Activated B cell treated with CpG ODN at 0.5 μM for 24 hours (primary cell): ENCODE data around the gene AGTRAP. TPM values are rescaled to one million over a fixed set of nuclear protein-coding genes. Genes with fewer than 3 reads are reported as not detected.

Experiments
- ATAC-seq: fragments of 200-7000 bp; cut with Tn5 transposase; one replicate; pipeline ENCODE4 v1.10.0; 2021; ENCODE audit warnings: low read depth, mild to moderate bottlenecking, moderate library complexity
- CTCF ChIA-PET: fragments of 350-600 bp; sonication (Branson Sonifier 250); formaldehyde crosslinking; loops from one replicate; lab custom pipeline; 2021; ENCODE audit warnings: antibody characterized with exemption; lab: Charles Lee
- POLR2A ChIA-PET: fragments of 350-600 bp; sonication (Branson Sonifier 250); formaldehyde crosslinking; loops from one replicate; lab custom pipeline; 2021; ENCODE audit warnings: antibody characterized with exemption; lab: Charles Lee
- DNase-seq: peaks from one replicate; pipeline ENCODE4 v3.0.0; 2022
- H3K27ac Mint-ChIP-seq: one replicate; pipeline ENCODE4 v1.8.0; 2020; ENCODE audit warnings: mixed read lengths
- H3K27me3 Mint-ChIP-seq: one replicate; pipeline ENCODE4 v1.8.0; 2021; ENCODE audit warnings: mixed read lengths
- H3K36me3 Mint-ChIP-seq: one replicate; pipeline ENCODE4 v1.8.0; 2021; ENCODE audit warnings: low read depth, mixed read lengths
- H3K4me1 Mint-ChIP-seq: one replicate; pipeline ENCODE4 v1.8.0; 2021; ENCODE audit warnings: mixed read lengths
- H3K4me3 Mint-ChIP-seq: one replicate; pipeline ENCODE4 v1.8.0; 2020; ENCODE audit warnings: mild to moderate bottlenecking, mixed read lengths
- H3K9me3 Mint-ChIP-seq: one replicate; pipeline ENCODE4 v1.8.0; 2020; ENCODE audit warnings: mixed read lengths
- intact Hi-C: fragments of 100-400 bp; cut with micrococcal nuclease; formaldehyde crosslinking; loops from one replicate; pipeline ENCODE4 v1.15.1; 2024
- total RNA-seq: library from RNA; stranded (reverse); gene quantifications from 2 replicates; pipeline ENCODE4 v1.2.3, GENCODE V29; 2022
- TF ChIP-seq, protein P1 (sequence below): fragments of 200-600 bp; IDR thresholded peaks from one replicate; pipeline ENCODE4 v1.8.0; 2022; ENCODE audit warnings: antibody characterized with exemption, mild to moderate bottlenecking

The AGTRAP gene
- total RNA-seq, 1 donor from 2014 or later = 13.9 TPM

DNA sequence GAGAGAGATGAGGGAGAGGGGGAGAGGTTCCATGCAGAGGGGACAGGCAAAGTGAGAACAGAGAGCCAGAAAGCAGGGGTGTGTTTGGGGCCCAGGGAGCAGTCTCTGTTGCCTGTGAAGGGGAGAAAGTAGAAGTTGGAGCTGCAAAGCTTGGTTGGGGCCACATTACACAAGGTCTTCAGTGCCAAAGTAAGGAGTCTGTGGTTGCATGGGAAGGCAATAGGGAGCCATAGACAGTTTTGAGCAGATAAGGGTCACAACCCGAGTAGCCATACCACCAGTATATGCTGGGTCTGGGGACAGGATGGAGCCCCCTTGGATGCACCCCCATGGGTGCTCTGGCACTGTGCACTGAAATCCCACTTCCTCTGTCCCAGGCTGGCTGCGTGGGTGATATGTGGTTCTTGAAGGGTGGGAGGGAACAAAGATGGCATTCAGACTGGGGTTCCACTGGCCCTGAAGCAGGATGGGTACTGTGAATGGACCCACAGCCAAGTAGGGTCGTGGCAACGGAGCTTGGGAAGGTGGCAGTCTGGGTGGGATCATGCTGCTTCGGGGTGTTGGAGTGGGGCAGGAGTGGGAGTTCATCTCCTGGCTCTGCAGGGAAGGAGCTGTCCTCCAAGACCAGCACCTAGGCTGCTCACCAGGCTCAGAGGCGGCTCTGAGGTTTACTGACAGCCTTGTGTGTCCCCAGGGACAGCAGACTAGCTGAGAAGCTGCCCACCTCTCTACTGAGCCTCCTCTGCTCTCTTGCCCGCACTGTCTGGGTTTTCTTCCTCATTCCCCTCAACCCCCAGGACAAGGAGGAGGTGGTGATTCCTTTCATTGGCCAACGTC, 32.4 kb upstream of the AGTRAP start:
- H3K27me3 Mint-ChIP-seq = peaks cover 3% of the 10 kb centered on the region
- DNase-seq (no peak), ATAC-seq (peak; percentile 31)
- ChIA-PET CTCF (no interaction called here), POLR2A (no interaction called here)
- no peak overlapping the region for H3K4me3 Mint-ChIP-seq
- no peaks in the 10 kb centered on the region for H3K36me3 Mint-ChIP-seq
- no peaks in the 10 kb centered on the region for H3K4me1 Mint-ChIP-seq
- H3K9me3 Mint-ChIP-seq = no peaks in the 10 kb centered on the region
- H3K27ac Mint-ChIP-seq = no peak overlapping the region
- TF ChIP-seq, protein P1, sequence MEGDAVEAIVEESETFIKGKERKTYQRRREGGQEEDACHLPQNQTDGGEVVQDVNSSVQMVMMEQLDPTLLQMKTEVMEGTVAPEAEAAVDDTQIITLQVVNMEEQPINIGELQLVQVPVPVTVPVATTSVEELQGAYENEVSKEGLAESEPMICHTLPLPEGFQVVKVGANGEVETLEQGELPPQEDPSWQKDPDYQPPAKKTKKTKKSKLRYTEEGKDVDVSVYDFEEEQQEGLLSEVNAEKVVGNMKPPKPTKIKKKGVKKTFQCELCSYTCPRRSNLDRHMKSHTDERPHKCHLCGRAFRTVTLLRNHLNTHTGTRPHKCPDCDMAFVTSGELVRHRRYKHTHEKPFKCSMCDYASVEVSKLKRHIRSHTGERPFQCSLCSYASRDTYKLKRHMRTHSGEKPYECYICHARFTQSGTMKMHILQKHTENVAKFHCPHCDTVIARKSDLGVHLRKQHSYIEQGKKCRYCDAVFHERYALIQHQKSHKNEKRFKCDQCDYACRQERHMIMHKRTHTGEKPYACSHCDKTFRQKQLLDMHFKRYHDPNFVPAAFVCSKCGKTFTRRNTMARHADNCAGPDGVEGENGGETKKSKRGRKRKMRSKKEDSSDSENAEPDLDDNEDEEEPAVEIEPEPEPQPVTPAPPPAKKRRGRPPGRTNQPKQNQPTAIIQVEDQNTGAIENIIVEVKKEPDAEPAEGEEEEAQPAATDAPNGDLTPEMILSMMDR = no peak
- intact Hi-C loops = no loop called here

DNA sequence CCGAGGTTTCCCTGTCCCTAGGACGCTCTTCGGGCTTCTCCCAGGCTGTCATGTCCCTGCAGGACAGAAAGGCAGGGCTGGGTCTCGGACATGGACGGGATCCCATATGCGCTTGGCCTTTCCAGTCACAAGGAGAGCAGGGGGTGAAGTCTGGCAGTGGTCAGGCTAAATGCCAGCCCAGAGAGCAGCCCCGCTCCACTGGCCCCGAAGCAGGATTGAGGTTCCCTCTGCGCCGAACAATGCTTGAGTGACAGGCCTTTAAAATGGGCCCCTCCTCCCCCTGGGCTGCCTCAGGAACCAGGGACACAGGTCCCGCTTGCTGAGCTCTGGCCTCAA, 31.8 kb upstream of the AGTRAP start:
- CTCF ChIA-PET = no interaction called here
- TF ChIP-seq, protein P1 = no peak
- H3K4me3 Mint-ChIP-seq = no peak overlapping the region

GRCh38 chr1:11704691-11705475, 31.1 kb upstream of the AGTRAP start:
- ChIA-PET POLR2A (no interaction called here), CTCF (no interaction called here)
- Mint-ChIP-seq H3K4me3 (no peak overlapping the region), H3K27ac (no peak overlapping the region), H3K9me3 (no peaks in the 10 kb centered on the region), H3K36me3 (no peaks in the 10 kb centered on the region), H3K4me1 (no peaks in the 10 kb centered on the region), H3K27me3 (peaks cover 3% of the 10 kb centered on the region)
- DNase-seq (no peak), ATAC-seq (no peak)
- TF ChIP-seq, protein P1 = no peak
- intact Hi-C loops = no loop called here

More for the DNA sequence above, 31.8 kb upstream of the AGTRAP start:
- ATAC-seq = no peak
- H3K9me3 Mint-ChIP-seq = no peaks in the 10 kb centered on the region
- intact Hi-C loops = no loop called here
- no peak for DNase-seq
- peaks cover 3% of the 10 kb centered on the region for H3K27me3 Mint-ChIP-seq
- POLR2A ChIA-PET = no interaction called here
- H3K27ac Mint-ChIP-seq = no peak overlapping the region
- H3K4me1 Mint-ChIP-seq = no peaks in the 10 kb centered on the region
- no peaks in the 10 kb centered on the region for H3K36me3 Mint-ChIP-seq

DNA sequence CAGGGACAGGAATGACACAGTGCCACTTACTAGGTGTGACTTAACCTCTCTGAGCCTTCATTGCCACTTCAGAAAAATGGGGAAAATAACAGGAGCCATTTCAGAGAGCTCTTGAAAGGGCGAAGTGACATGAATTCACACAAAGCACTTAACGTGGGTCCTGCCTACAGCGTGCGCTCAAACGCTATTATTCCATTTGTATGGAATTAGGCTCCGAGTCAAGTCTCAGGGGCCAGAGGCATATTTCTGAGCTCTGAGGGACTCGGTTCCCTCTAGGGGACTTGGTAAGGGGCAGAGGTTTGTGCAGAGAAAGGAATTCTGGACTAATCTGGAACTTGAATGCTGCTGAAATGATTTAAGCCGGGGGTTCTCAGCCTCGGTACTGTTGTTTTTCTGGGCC, 30.3 kb upstream of the AGTRAP start:
- intact Hi-C loops = no loop called here
- POLR2A ChIA-PET = no interaction called here
- DNase-seq = no peak
- CTCF ChIA-PET = no interaction called here
- Mint-ChIP-seq H3K4me1 (no peaks in the 10 kb centered on the region), H3K4me3 (no peak overlapping the region), H3K27ac (no peak overlapping the region), H3K27me3 (peaks cover 5% of the 10 kb centered on the region), H3K9me3 (no peaks in the 10 kb centered on the region), H3K36me3 (no peaks in the 10 kb centered on the region)
- TF ChIP-seq, protein P1 = no peak
- ATAC-seq = no peak

DNA sequence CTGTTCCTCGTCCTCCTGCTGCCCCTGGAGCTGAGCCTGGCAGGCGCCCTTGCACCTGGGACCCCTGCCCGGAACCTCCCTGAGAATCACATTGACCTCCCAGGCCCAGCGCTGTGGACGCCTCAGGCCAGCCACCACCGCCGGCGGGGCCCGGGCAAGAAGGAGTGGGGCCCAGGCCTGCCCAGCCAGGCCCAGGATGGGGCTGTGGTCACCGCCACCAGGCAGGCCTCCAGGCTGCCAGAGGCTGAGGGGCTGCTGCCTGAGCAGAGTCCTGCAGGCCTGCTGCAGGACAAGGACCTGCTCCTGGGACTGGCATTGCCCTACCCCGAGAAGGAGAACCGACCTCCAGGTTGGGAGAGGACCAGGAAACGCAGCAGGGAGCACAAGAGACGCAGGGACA, 29.6 kb upstream of the AGTRAP start:
- TF ChIP-seq, protein P1 = no peak
- H3K27me3 Mint-ChIP-seq = peaks cover 5% of the 10 kb centered on the region
- no peak overlapping the region for H3K4me3 Mint-ChIP-seq
- intact Hi-C loops = no loop called here
- no peaks in the 10 kb centered on the region for H3K9me3 Mint-ChIP-seq
- H3K36me3 Mint-ChIP-seq = no peaks in the 10 kb centered on the region
- POLR2A ChIA-PET = no interaction called here
- H3K4me1 Mint-ChIP-seq = no peaks in the 10 kb centered on the region
- no peak for DNase-seq
- CTCF ChIA-PET = no interaction called here
- ATAC-seq = no peak
- no peak overlapping the region for H3K27ac Mint-ChIP-seq
